WI38 (cell line): Measurements from ENCODE around the gene EXOC6.

Experiments
- H3K4me3 ChIP-seq: 2 replicates; pipeline ENCODE4 v1.5.1; 2011; ENCODE audit warnings: low read depth, mild to moderate bottlenecking, control low read depth, low read length
- CTCF ChIP-seq: IDR thresholded peaks from 2 replicates; pipeline ENCODE4 v1.5.1; 2012; ENCODE audit warnings: low read depth, mild to moderate bottlenecking, control low read depth, low read length

EXOC6 gene

DNA sequence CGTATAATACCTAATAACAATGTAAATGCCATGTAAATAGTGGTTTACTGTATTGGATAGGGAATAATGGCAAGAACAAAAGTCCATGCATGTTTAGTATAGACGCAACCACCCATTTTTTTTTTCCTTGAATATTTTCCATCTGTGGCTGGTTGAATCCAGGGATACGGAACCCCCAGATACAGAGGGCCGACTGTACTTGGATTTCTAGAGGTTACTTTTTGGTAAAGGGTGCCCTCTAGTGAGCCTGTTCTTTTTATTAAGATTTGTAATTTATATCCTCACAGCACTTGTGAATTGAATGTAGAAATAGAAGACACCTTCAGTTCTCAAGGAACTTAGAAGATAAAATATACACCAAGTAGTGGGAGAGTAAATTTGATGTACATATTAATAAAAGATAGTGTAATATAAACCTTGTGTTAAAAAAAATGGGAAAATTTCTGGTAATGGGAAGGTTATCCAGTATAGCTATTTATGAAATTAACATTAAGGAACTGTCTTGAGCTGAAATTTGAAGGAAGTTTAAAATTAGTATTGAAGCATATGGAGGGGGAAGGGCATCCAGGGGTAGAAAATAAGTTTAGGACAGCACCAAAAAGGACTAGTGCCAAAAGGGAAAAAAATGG, 32.0 kb downstream of the EXOC6 start:
- TF ChIP-seq CTCF = peak; percentile 29; the same call in 1 of the 2 replicates
- H3K4me3 ChIP-seq = no peak overlapping the region

GRCh38 chr10:92880917-92881316, 32.6 kb downstream of the EXOC6 start:
- H3K4me3 ChIP-seq = no peak overlapping the region
- TF ChIP-seq CTCF = no peak

DNA sequence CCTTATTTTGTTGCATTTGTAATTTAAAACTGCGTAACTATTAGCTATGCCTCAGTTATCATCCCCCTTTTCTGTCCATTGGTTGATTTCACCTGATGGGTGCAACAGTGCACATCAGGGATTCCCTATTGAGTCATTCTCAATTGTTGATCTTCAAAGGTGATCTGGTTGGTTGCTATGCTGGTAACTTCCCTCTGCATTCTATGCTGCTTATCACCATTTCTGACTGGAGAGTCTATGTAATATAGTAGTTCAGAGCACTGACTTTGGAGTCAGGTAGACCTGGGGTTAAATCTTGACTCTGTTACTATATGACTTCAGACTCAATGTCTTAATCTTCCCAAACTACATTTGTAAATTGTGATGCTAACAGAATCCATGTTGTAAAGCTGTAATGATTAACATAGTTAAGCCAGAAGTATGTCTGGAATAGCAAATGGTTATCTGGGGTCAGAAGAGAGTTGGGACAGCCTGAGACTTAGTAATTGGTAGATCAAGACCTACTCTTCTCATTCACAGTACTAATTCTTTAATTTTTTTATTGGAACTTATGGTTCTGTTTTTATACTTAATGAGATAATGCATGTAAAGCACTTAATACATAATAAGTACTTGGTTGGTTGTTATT, 38.1 kb downstream of the EXOC6 start:
- H3K4me3 ChIP-seq = no peak overlapping the region
- no peak for TF ChIP-seq CTCF

GRCh38 chr10:92890471-92890870, 42.2 kb downstream of the EXOC6 start:
- H3K4me3 ChIP-seq = no peak overlapping the region
- TF ChIP-seq CTCF = no peak

- no peak for TF ChIP-seq CTCF
- H3K4me3 ChIP-seq = no peak overlapping the region
Measured at GRCh38 chr10:92891885-92892690, 43.8 kb downstream of the EXOC6 start.

DNA sequence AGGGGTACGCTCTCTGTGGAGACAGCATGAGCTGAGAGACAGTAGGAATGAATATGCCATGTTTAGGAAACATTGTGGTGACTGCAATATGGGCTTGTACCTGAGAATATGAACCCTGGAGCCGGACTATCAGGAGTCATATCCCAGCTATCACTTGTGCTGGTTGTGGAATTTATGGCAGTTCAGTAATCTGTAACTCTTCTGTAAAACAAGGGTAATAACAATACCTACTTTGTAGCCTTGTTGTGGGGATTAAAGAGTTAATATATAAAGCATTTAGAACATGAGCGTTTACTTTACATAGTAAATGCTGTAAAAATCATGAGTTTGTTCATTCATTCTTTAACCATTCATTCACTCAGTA, 44.4 kb downstream of the EXOC6 start:
- no peak overlapping the region for H3K4me3 ChIP-seq
- TF ChIP-seq CTCF = no peak

DNA sequence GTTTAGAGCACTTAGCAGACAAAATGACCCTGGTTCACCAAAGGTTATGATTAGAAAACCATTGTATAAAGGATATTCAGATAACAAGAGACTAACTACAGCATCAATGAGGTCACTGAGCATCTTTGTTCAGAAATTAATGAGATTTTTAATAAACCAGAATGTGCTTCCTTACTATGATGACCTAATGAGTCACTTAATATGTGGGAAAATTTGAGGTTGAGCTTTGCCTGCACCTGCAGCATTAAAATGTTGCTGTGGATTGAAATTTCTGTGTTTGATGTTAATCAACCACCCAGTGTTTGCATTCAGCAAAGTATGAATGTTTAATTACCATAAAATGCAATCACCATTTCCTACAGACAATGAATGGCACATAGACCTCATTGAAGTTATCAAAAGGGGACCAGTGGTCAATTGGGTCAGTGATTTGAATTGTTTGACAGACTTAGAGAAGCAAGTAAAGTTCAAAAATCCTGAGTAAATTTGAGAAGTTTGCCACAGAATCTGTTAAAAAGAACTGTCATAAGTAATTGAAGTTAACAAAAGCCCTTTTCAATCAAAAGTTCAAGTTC, 45.8 kb downstream of the EXOC6 start:
- no peak overlapping the region for H3K4me3 ChIP-seq
- TF ChIP-seq CTCF = no peak
